Measurements from ENCODE around the gene MYH14. TPM values are rescaled to one million over a fixed set of nuclear protein-coding genes. Genes with fewer than 3 reads are reported as not detected.
"Not testable (repeated sequence)": the region's sequence is repeated elsewhere in the genome, so short reads cannot be mapped to it uniquely, and the experiment has no call there.

MYH14 gene
- total RNA-seq, 6 experiments from 2014 or later, result 0.09 TPM; not detected in 5

DNA sequence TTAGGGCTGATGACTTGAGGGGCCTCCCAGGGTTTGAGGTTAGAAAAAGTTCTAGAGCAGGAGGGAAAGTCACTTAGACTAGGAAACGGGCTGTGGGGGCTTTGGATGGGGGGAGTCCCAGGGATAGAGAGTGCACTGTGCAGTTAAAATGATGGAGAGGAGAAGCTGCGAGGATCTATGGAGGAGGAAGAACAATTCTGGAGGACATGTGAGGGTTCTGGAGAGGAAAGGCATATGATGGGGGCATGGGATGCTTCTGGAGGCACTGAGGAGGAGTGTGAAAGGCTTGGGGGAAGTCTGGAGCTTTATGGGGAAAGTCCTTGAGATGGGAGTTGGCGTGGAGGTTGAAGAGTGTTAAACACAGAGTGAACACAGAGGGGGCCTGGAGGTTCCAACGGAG is 123.6 kb downstream of the MYH14 start:
- Mint-ChIP-seq H3K27ac (no peak overlapping the region), H3K9me3 (peaks cover 25% of the 10 kb centered on the region), H3K36me3 (ENCODE audit: low read depth) (peaks cover 8% of the 10 kb centered on the region), H3K4me3 (no peak overlapping the region), H3K4me1 (ENCODE audit: low read depth) (peaks cover 12% of the 10 kb centered on the region; the same call in 1 of the 2 replicates), H3K27me3 (ENCODE audit: insufficient read depth) (peaks cover 42% of the 10 kb centered on the region)
- no peak for DNase-seq
- TF ChIP-seq, protein P1, sequence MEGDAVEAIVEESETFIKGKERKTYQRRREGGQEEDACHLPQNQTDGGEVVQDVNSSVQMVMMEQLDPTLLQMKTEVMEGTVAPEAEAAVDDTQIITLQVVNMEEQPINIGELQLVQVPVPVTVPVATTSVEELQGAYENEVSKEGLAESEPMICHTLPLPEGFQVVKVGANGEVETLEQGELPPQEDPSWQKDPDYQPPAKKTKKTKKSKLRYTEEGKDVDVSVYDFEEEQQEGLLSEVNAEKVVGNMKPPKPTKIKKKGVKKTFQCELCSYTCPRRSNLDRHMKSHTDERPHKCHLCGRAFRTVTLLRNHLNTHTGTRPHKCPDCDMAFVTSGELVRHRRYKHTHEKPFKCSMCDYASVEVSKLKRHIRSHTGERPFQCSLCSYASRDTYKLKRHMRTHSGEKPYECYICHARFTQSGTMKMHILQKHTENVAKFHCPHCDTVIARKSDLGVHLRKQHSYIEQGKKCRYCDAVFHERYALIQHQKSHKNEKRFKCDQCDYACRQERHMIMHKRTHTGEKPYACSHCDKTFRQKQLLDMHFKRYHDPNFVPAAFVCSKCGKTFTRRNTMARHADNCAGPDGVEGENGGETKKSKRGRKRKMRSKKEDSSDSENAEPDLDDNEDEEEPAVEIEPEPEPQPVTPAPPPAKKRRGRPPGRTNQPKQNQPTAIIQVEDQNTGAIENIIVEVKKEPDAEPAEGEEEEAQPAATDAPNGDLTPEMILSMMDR (IDR thresholded peaks at IDR 0.05), result no peak

DNA sequence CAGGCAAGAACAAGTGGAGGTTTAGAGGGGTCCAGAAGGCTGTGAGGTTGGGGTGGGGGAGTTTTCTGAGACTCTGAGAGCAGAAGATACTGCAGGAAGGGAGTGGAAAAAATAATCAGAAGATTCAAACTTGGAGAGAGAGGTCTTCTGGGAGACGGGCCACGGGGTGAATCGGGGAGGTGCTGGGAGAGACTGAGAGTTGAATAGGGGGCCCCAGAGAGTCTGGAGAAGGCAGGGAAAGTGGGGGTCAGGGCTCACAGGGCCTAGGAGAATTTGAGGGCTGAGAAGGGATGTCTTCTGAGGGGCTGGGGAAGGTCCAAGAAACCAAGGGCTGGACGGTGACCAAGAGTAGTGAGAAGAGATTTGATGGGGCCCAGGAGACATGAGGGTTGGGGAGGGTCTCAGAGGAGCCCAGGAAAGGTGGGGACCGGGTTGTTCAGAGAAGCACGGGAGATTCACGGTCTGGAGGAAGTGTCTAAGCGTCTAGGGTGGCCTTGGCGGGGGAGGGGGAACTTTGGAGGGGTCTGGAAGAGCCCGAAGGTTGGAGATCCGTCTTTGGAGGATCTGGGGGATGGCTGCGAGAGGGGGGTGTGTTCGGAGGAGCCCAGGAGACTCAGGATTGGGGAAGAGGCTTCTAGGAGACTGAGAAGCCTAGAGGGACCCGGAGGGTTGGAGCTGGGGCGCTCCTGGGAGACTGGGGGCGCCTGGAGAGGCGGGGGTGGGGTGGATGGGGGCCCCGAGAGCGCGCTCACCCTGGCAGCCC is 124.2 kb downstream of the MYH14 start:
- Mint-ChIP-seq H3K9me3 (peaks cover 25% of the 10 kb centered on the region), H3K4me1 (ENCODE audit: low read depth) (peaks cover 12% of the 10 kb centered on the region; the same call in 1 of the 2 replicates), H3K36me3 (ENCODE audit: low read depth) (peaks cover 8% of the 10 kb centered on the region), H3K4me3 (no peak overlapping the region), H3K27me3 (ENCODE audit: insufficient read depth) (peaks cover 44% of the 10 kb centered on the region), H3K27ac (no peak overlapping the region)
- no peak for DNase-seq
- TF ChIP-seq, protein P1 (IDR thresholded peaks at IDR 0.05), result no peak

DNA sequence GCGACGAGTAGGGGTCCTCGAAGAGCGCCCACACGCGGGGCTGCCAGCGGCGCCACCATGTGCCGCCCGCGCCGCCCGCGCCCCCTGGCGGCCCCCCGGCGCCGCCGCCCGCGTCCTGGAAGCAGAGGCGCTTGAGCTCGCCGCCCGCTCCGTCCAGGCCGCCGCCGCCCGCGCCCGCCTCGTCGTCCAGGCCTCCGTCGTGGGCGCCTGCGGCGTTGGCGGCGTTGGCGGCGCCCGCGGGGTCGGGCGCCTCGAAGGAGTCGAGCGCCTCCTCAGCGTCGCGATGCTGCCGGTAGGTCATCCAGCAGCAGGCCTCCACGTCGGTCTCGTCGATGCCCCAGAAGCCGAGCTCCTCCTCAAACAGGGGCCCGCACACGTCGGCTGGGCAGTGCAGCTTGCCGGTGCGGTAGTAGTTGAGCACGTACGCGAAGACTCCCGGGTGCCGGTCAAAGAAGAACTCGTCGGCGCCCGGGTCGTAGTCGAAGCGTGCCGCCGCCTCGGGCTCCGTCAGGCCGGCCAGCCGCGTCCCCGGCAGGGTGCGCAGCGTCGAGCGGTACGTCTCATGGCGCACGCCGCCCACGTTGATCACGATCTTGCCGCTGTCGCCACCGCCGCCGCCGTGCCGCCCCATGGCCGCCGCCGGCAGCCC is 124.9 kb downstream of the MYH14 start:
- no peak for DNase-seq
- peaks cover 44% of the 10 kb centered on the region for H3K27me3 Mint-ChIP-seq (ENCODE audit: insufficient read depth)
- peaks cover 12% of the 10 kb centered on the region; the same call in 1 of the 2 replicates for H3K4me1 Mint-ChIP-seq (ENCODE audit: low read depth)
- TF ChIP-seq, protein P1 (IDR thresholded peaks at IDR 0.05), result no peak
- peaks cover 25% of the 10 kb centered on the region for H3K9me3 Mint-ChIP-seq
- no peak overlapping the region for H3K4me3 Mint-ChIP-seq
- no peak overlapping the region for H3K27ac Mint-ChIP-seq
- H3K36me3 Mint-ChIP-seq (ENCODE audit: low read depth), result peaks cover 8% of the 10 kb centered on the region

DNA sequence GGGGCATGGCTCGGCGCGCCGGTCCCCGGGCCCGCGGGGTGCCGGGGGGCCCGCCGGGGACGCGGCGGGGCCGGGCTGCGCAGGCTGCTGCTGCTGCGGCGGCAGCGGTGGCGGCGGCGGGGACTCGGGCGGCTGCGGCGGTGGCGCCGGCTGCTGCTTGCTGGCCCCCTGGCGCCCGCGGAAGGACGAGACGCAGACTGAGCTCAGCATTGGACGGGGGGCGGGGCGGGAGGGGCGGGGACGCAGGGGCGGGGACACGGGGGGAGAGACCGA is 125.4 kb downstream of the MYH14 start:
- Mint-ChIP-seq H3K27me3 (ENCODE audit: insufficient read depth) (peaks cover 44% of the 10 kb centered on the region), H3K27ac (no peak overlapping the region), H3K4me1 (ENCODE audit: low read depth) (peaks cover 12% of the 10 kb centered on the region; the same call in 1 of the 2 replicates), H3K4me3 (no peak overlapping the region), H3K36me3 (ENCODE audit: low read depth) (peaks cover 8% of the 10 kb centered on the region), H3K9me3 (peaks cover 25% of the 10 kb centered on the region)
- TF ChIP-seq, protein P1 (IDR thresholded peaks at IDR 0.05), result no peak
- no peak for DNase-seq

DNA sequence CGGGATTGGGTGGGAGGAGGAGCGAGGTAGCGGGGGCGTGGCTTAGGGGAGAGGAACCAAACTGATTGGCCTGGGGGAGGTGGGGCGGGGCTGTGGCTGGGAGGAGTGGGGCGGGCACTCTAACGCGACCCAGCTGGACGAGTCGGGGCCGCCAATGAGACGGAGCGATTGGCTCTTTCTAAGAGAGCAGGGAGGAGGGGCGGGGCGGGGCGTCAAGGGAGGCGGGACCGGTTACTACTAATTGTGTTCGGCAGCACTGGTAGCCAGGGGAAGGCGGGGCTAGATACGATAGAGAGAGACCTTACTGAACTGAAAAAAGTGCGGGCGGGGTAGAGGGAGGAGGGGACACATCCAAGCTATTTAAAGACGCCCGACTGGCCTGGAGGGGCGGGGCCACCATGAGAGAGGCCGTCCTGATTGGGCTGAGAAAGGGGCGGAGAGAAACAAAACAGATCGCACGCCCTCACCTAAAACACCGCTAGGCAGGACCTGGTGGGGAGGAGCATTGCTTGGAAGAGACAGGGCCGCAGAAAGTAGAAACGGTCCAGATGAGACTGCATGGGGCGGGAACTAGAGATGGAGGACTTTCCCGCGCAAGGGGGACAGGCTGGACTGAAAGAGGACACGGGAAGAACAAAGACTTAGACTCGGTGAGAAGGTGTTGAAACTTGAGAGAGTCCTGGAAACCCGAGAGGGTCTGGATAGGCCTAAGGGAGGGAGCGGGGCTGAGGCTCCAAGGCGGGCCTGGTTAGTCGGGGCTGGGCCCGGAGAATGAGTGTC is 125.9 kb downstream of the MYH14 start, which contains the start of gene KCNC3:
KCNC3 (minus strand) TSS at position 232 of the 780 bp plus-strand sequence. CDS start 295 bp downstream, outside the sequence.
- peaks cover 8% of the 10 kb centered on the region for H3K36me3 Mint-ChIP-seq (ENCODE audit: low read depth)
- H3K4me1 Mint-ChIP-seq (ENCODE audit: low read depth), result peaks cover 12% of the 10 kb centered on the region; the same call in 1 of the 2 replicates
- peaks cover 44% of the 10 kb centered on the region for H3K27me3 Mint-ChIP-seq (ENCODE audit: insufficient read depth)
- no peak within 1 kb of the TSS for H3K27ac Mint-ChIP-seq
- peak; percentile 66 for DNase-seq
- H3K9me3 Mint-ChIP-seq, result peaks cover 25% of the 10 kb centered on the region
- TF ChIP-seq, protein P1 (IDR thresholded peaks at IDR 0.05), result no peak
- peak within 1 kb of the TSS; percentile 49 for H3K4me3 Mint-ChIP-seq

DNA sequence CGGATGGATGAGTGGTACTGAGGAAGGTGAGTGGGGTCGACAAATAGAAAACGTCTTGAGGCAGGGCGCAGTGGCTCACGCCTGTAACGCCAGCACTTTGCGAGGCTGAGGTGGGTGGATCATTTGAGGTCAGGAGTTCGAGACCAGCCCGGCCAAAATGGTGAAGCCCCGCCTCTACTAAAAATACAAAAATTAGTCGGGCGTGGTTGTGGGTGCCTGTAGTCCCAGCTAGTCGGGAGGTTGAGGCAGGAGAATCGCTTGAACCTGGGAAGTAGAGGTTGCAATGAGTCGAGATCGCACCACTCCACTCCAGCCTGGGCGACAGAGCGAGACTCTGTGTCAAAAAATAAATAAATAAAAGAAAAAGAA is 126.5 kb downstream of the MYH14 start:
- not testable (repeated sequence) for DNase-seq; H3K27ac Mint-ChIP-seq; H3K36me3 Mint-ChIP-seq (ENCODE audit: low read depth)
- Mint-ChIP-seq H3K9me3 (peaks cover 25% of the 10 kb centered on the region), H3K4me3 (peak overlapping the region; percentile 49), H3K27me3 (ENCODE audit: insufficient read depth) (peaks cover 42% of the 10 kb centered on the region), H3K4me1 (ENCODE audit: low read depth) (peaks cover 12% of the 10 kb centered on the region; the same call in 1 of the 2 replicates)

All from HFFc6 (cell line).